Bronchial epithelial cell (primary cell): ENCODE results near the gene FBXO28. TPM values are rescaled to one million over a fixed set of nuclear protein-coding genes. Genes with fewer than 3 reads are reported as not detected.

Source experiments
- DNase-seq: peaks from one replicate; pipeline ENCODE4 v3.0.0-alpha.2; 2010; ENCODE audit warnings: low read depth
- FAIRE-seq: peaks from 2 replicates; lab custom pipeline; 2011; peaks lifted over from hg19 to GRCh38; lab: Jason Lieb, UNC
- H3K27me3 ChIP-seq: 2 replicates; pipeline ENCODE4 v1.5.1; 2011; ENCODE audit warnings: low read length; ENCODE audit not compliant: control insufficient read depth, insufficient read depth
- H3K36me3 ChIP-seq: 2 replicates; pipeline ENCODE4 v1.5.1; 2011; ENCODE audit warnings: low read length; ENCODE audit not compliant: control insufficient read depth, insufficient read depth
- H3K4me3 ChIP-seq: 2 replicates; pipeline ENCODE4 v1.5.1; 2011; ENCODE audit warnings: mild to moderate bottlenecking, low read depth, low read length, control low read depth
- CTCF ChIP-seq: IDR thresholded peaks from 2 replicates; pipeline ENCODE4 v1.5.1; 2011; ENCODE audit warnings: mild to moderate bottlenecking, moderate library complexity, low read length, control low read depth, inconsistent platforms; ENCODE audit not compliant: insufficient read depth, severe bottlenecking
- total RNA-seq: library from RNA; depleted of rRNA; stranded (reverse); fragments of >200 nt; gene quantifications from 2 replicates; pipeline ENCODE4 v1.2.1, GENCODE V29; 2014

Gene FBXO28
- total RNA-seq, 1 donor from 2014 or later = 35.8 TPM

GRCh38 chr1:224127925-224128819, 14.3 kb downstream of the FBXO28 start:
- no peak for TF ChIP-seq CTCF

GRCh38 chr1:224131253-224131652, 17.3 kb downstream of the FBXO28 start:
- Histone ChIP-seq H3K4me3 (no peak overlapping the region), H3K36me3 (peaks cover 3% of the 10 kb centered on the region), H3K27me3 (no peaks in the 10 kb centered on the region)
- FAIRE-seq (no peak), DNase-seq (no peak)
- no peak for TF ChIP-seq CTCF

More at GRCh38 chr1:224127925-224128819, 14.3 kb downstream of the FBXO28 start:
- FAIRE-seq (no peak), DNase-seq (peak; percentile 36)
- no peaks in the 10 kb centered on the region for H3K27me3 ChIP-seq
- no peaks in the 10 kb centered on the region for H3K36me3 ChIP-seq
- no peak overlapping the region for H3K4me3 ChIP-seq

- FAIRE-seq (no peak), DNase-seq (peak; percentile 99)
- H3K27me3 ChIP-seq = no peaks in the 10 kb centered on the region
- peaks cover 3% of the 10 kb centered on the region for H3K36me3 ChIP-seq
- TF ChIP-seq CTCF = no peak
- no peak overlapping the region for H3K4me3 ChIP-seq
Measured at GRCh38 chr1:224132901-224133300, 19.0 kb downstream of the FBXO28 start.

GRCh38 chr1:224133741-224134299, 19.9 kb downstream of the FBXO28 start:
- peaks cover 4% of the 10 kb centered on the region for H3K36me3 ChIP-seq
- DNase-seq = peak; percentile 57
- H3K27me3 ChIP-seq = no peaks in the 10 kb centered on the region
- FAIRE-seq = no peak
- no peak for TF ChIP-seq CTCF
- H3K4me3 ChIP-seq = no peak overlapping the region

GRCh38 chr1:224137518-224137917, 23.6 kb downstream of the FBXO28 start:
- FAIRE-seq (no peak), DNase-seq (no peak)
- Histone ChIP-seq H3K4me3 (no peak overlapping the region), H3K36me3 (peaks cover 4% of the 10 kb centered on the region), H3K27me3 (no peaks in the 10 kb centered on the region)
- no peak for TF ChIP-seq CTCF
